Activated gamma-delta T cell treated with anti-CD3 and anti-CD28 coated beads, Interleukin-2, amount 50 U/mL, for 16 hours (primary cell): Measurements from ENCODE around the gene WDR62.
"Not testable (repeated sequence)": the region's sequence is repeated elsewhere in the genome, so short reads cannot be mapped to it uniquely, and the experiment has no call there.

Source experiments
- DNase-seq: peaks from one replicate; pipeline ENCODE4 v3.0.0-alpha.2; 2020; ENCODE audit warnings: low read depth

Gene WDR62

GRCh38 chr19:36110487-36111199 is 55.9 kb downstream of the WDR62 start, which contains the start of gene OVOL3:
Gene OVOL3 (plus strand): TSS chr19:36111143. CDS start chr19:36111203, 60 bp downstream.
- no peak for DNase-seq

GRCh38 chr19:36111200-36111539 is 56.5 kb downstream of the WDR62 start:
- DNase-seq, result no peak

- DNase-seq, result no peak
Observed at GRCh38 chr19:36112678-36113077, 58.0 kb downstream of the WDR62 start.

GRCh38 chr19:36113425-36113824 is 58.7 kb downstream of the WDR62 start:
- DNase-seq, result no peak

GRCh38 chr19:36113894-36114720 is 59.4 kb downstream of the WDR62 start:
- DNase-seq, result no peak

- peak; percentile 97 for DNase-seq
Observed at GRCh38 chr19:36114721-36115452, 60.2 kb downstream of the WDR62 start, which contains the start of gene POLR2I. Gene POLR2I (minus strand): TSS chr19:36114875. CDS start chr19:36114856, 19 bp downstream.

- peak; percentile 86 for DNase-seq
Observed at GRCh38 chr19:36115453-36116343, 61.0 kb downstream of the WDR62 start, which contains the start of gene TBCB. Gene TBCB (plus strand): TSS chr19:36115468. CDS start chr19:36115561, 93 bp downstream.

- DNase-seq, result no peak
Observed at GRCh38 chr19:36116344-36116637, 61.6 kb downstream of the WDR62 start.

- DNase-seq, result no peak
Observed at GRCh38 chr19:36120092-36120983, 65.6 kb downstream of the WDR62 start.

- no peak for DNase-seq
Observed at GRCh38 chr19:36120984-36121358, 66.3 kb downstream of the WDR62 start.

- no peak for DNase-seq
Observed at GRCh38 chr19:36121486-36122124, 66.9 kb downstream of the WDR62 start.

- no peak for DNase-seq
Observed at GRCh38 chr19:36125557-36125956, 70.9 kb downstream of the WDR62 start.

GRCh38 chr19:36128392-36128736 is 73.7 kb downstream of the WDR62 start:
- DNase-seq, result no peak

- DNase-seq, result not testable (repeated sequence)
Observed at GRCh38 chr19:36131221-36131620, 76.5 kb downstream of the WDR62 start.

- not testable (repeated sequence) for DNase-seq
Observed at GRCh38 chr19:36134867-36135266, 80.2 kb downstream of the WDR62 start.

- no peak for DNase-seq
Observed at GRCh38 chr19:36136964-36137686, 82.4 kb downstream of the WDR62 start.

GRCh38 chr19:36139120-36139472 is 84.4 kb downstream of the WDR62 start:
- no peak for DNase-seq

GRCh38 chr19:36139473-36140303 is 85.0 kb downstream of the WDR62 start, which contains the start of gene CAPNS1:
Gene CAPNS1 (plus strand): TSS chr19:36140066. CDS start chr19:36141012, 946 bp downstream.
- peak; percentile 87 for DNase-seq
